Stimulated activated CD8-positive, alpha-beta memory T cell treated with anti-CD3 and anti-CD28 coated beads, Interleukin-12 subunit alpha, Interleukin-12 subunit beta, amount 100 ng/mL, for 4 hours (primary cell): Measurements from ENCODE around the gene CPA5.

ENCODE experiments used
- DNase-seq: peaks from one replicate; pipeline ENCODE4 v3.0.0-alpha.2; 2020; ENCODE audit warnings: low read depth

CPA5 gene

DNA sequence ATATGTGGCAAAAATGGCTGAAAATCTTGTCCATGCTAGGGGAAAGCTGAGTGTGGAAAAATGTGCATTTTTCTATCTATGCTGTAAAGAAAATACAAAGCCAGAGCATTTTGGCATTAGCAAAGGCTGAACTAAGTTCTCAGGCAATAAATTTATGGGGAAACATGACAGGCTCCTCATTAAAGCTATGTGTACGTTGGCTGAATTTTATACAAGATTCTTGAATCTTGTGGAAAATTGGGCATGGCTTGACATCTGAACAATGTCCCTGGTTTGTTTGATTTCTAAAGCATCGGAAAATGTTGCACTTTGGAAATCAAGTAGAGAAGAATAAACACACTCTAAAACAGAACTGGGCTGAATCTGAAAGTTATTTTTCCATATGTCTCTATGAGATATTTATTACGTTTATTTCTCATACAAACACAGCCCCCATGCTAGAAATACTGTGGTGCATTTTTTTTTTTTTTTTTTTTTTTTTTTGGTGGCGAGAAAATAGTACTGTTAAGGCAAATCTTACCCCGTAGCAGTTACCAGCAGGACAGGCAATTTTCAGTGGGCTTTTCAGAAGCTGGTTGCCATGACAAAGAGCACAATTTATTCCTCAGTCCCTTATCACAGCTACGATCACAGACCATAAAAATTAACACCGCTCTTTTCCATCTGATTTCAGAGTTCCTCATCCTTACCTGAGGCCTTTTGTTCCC lies 52.6 kb downstream of the CPA5 start:
- DNase-seq = no peak

DNA sequence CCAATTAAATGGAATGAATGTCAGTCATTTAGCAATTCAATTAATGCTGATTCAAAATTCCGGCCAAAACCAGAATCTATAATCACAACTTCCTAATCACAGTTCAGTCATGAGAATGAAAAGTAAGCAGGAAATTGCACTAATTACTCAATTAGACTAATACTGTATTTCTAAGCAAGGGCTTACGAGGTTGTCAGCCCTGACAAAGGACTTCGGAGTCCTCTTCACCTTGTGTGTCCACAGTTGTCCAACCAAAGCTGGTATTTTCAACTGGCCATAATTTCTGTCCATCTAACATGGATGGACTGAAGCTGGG lies 53.1 kb downstream of the CPA5 start:
- DNase-seq = no peak

DNA sequence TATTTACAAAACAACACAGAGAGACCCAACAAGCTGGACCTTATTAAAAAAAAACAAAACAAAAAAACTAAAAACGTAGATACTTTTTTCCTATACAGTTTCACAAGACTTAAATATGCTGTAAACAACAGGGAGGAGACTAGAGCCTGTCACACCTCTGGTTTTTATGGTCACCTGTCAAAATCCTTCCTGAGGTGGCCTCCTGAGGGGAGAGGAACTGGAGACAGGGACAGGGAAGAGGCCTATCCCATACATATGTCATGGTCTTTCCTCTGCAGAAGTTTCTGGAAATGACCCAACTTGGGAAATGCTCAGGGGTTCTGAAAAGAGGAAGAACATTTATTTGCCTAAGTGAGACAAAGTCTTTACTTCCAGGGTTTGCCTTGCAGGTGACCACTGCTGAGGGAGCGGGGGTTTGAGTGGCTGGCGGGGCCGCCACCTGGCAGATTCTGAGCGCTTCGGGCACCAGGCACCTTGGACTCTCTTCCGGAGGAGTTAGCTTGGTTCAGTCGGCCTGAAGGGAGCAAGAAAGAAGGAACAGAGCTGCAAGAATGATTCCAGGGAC lies 54.0 kb downstream of the CPA5 start:
- DNase-seq = no peak

DNA sequence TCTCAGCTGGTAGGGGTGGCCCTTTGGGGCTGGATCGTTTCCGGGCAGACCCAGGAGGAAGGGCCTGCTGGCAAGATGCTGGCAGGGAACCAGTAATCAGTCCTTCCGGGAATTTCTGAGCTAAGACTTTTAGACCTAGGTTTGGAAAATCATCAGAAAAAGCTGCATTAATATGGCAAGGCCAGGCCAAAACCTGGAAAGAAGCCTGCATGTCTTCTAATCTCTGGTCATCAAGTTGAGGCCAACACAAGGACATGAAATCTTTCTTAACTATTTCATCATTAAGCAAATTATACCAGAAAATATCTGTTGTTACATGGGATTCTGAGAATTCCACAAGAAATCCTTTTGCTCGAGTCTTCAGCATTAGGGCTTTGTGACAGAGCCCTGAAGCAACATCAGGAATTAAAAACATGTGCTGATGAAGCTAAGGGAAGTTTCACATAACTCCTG lies 55.5 kb downstream of the CPA5 start:
- DNase-seq = no peak

DNA sequence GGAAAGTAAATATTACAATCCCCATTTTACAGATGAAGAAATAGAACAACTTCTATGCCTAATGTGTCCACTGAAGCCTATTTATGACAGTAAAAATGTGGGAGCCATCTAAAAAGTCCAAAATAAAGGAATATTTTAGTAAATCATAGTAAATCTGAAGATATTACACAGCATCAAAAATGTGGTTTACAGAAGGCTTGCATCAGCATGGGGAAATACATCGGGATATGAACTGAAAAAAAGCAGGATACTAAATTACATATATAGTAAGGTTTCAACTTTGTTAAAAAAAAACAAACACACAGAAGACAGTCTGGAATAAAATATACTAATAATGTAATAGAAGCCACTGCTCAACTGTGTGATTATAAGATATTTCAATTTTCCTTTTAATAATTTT lies 56.5 kb downstream of the CPA5 start:
- no peak for DNase-seq

DNA sequence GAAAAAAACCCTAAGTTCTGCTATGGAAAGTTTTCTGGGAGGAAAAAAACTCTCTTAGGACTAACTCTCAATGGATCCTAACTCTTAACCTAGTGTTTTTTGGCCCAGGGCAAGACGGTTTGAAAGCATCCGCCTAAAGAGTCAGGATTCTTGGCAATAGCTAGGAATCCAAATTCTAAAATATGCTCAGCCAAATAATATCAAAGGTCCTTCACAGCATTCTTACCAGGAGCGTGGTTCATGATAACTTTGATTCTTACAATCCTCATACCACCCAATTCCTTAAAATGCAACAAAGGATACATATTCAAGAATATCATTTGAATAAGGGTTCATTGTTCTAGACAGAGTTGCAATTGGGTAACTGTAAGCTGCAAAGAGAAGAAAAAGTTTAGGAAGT lies 57.0 kb downstream of the CPA5 start:
- no peak for DNase-seq

DNA sequence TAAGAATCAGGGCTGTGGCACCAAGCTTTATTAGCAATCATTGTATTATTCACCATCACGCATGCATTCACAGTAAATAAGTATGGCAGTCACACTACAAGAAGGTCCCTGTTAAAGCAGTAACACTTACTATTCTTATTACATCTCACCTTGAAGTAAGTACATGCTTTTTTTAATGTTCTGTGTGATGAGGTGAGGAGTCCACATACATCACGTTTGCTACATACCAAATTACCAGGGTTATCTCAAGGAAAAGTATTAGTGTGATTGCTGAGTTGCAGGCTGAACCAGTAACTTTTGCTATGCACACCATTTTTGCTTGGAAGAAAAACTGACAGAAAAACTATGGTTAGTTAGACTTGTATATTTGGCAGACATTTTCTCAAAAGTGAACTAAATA lies 60.4 kb downstream of the CPA5 start:
- no peak for DNase-seq

DNA sequence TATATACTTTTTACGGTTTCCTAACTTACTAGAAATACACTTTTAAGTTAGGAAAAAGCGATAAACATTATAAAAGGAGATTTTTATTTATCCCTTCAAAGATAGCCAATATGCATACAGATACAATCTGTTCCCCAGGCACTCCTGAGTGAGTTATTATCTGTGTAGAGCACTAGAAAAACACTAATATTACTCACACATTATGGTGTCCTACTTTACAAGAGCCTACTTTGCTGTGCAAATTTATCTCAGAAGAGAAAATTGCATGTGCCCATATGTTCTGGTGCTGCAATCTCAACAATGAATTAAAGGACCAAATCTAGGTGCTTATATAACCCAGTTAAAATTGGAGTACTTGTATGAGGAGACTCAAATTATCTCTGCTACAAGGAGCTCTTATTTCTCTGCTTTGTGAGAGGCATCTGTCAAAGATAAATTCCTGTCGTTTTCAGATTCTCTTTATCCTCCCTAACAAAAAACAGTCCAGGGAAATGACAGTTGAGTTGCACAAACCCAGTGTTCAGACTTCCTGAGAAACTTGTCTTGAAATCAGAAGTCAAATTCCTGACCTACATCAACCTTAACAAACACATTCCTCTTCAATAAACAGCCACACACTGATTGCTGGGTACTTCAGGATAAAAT lies 64.6 kb downstream of the CPA5 start:
- no peak for DNase-seq

DNA sequence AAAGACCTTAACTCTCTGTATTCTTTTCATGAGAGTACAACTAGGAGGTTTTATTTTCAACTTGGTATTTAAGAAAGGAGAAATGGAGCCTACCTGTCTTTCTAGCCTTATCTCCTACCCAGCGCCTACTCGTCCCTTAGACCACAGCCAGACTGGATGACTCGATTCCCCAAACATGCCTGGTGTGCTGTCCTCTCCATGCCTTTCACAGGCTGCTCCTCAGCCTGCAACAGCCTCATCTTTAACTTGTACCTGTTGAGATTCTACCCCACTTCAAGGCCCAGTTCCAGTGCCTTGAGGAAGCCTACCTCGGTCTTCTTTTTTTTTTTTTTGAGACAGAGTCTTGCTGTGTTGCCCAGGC lies 65.1 kb downstream of the CPA5 start:
- DNase-seq = no peak

DNA sequence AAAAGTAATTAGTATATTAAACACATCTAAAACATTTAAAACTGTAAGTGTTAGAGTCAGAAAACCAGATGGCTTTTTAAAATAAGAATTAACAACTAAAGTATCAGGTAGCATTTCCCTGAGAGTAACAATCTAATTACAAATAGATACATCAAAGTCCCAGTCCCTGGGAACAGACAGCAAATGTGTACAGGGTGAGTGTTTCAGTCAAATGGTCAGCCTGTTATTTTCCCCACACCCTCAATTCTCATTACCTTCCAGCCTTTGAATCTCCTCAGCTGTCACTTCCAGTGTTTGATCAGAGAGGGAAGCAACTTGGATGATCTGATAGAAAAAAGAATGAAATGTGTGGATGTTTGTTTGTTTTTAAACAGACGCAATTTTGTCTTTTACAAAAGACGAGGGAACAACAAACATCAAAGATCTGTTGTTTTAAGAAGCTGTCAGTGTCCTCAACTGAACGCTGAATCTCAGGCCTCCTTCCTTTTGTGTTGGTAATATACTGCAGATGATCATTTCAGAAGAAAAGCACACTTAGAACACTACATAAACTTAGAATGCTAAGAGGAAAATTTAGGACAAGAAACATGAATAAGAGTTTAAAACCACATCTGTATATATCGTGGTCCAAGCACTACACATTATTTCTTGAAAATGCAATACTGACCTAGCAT lies 66.4 kb downstream of the CPA5 start:
- no peak for DNase-seq

DNA sequence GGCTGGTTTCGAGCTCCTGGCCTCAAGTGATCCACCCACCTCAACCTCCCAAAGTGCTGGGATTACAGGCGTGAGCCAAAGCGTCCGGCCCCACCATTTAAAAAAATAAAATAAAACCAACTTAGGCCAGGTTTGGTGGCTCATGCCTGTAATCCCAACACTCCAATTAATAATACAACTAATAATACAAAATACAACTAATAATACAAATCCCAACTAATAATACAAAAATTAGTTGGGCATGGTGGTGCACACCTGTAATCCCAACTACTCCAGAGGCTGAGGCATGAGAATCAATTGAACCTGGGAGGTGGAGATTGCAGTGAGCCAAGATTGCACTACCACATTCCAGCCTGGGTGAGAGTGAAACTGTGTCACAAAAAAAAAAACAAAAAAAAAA lies 68.6 kb downstream of the CPA5 start:
- DNase-seq = no peak

DNA sequence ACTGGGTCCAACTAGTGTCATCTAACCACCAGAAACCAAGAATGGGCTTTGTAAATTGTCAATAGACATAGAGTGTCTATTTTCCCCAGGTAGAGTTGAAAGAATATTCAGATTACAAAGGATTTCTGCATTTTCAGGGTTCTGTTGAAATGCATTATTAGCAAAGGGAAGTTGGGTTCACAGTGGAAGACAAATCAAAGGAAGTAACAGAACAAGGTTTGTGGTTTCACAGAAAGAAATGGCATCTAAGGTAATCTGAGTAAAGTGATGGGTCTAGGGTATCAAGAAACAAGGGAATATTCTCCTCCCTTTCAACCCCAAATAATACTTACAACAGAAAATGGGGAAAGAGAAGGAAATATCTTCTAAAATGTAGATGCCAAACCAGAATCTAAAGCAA lies 70.4 kb downstream of the CPA5 start:
- DNase-seq = no peak

DNA sequence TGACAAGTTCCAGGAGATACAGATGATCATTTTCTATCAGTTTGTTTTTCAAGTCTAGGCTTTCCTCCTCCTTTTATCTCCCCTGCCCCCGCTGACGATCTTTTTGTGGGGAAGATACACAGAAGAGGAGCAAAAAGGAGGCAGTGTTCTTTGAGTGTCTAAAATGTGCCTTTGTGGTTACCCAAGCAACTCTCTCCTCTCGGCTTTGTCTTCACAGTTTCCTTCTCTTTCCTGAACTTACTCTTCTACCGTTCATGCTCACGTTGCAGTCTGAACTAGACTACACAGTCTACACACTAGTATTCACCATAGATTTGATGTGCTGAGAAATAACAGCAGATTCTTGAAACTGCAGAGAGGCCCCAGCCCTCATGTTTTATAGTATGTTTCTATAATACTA lies 72.6 kb downstream of the CPA5 start:
- no peak for DNase-seq

DNA sequence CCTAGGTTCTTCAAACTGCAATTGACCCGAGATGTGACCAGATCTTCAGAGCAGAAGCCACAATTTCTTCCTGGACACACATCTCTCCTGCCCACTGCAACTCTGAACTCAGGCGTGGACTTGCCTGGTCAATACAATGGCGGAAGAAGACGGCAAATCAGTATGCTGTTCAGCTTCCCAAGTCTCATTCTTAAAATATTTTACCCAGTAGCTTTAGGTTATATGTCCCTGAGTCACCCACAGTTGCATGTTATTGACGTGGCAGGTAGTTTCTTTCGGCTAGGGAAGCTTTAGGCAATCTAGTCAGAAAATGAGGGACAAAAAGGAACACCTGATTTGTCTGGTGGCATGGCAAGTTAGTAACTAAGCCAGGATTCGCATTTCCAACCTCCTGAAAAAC lies 73.7 kb downstream of the CPA5 start:
- DNase-seq = no peak
